ENCODE data around the gene KLF11. TPM values are rescaled to one million over a fixed set of nuclear protein-coding genes. Genes with fewer than 3 reads are reported as not detected.
"Not testable (repeated sequence)": the region's sequence is repeated elsewhere in the genome, so short reads cannot be mapped to it uniquely, and the experiment has no call there.

Gene KLF11
- total RNA-seq, 2 donors from 2014 or later = 18.8 to 30.6 TPM

DNA sequence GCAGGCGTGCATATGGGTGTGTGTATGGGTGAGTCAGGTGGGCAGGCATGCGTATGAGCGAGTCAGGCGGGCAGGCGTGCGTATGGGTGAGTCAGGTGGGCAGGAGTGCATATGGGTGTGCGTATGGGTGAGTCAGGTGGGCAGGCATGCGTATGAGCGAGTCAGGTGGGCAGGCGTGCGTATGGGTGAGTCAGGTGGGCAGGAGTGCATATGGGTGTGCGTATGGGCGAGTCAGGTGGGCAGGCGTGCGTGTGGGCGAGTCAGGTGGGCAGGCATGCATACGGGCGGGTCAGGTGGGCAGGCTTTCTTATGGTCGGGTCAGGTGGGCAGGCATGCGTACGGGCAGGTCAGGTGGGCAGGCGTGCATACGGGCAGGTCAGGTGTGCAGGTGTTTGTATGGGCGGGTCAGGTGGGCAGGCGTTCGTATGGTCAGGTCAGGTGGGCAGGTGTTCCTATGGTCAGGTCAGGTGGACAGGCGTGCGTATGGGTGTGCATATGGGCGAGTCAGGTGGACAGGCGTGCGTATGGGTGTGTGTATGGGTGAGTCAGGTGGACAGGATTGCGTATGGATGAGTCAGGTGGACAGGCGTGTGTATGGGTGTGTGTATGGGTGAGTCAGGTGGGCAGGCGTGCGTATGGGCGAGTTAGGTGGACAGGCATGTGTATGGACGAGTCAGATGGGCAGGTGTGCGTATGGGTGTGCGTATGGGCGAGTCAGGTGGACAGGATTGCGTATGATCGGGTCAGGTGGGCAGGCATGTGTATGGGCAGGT, 28.7 kb upstream of the KLF11 start:
- Histone ChIP-seq H3K4me3 (no peak overlapping the region), H3K36me3 (no peaks in the 10 kb centered on the region), H3K27ac (no peak overlapping the region), H3K9me3 (peaks cover 0 to 6% of the 10 kb centered on the region in 2 donors), H3K4me1 (peaks cover 0 to 11% of the 10 kb centered on the region in 2 donors), H3K27me3 (no peaks in the 10 kb centered on the region)
- TF ChIP-seq, protein P1, sequence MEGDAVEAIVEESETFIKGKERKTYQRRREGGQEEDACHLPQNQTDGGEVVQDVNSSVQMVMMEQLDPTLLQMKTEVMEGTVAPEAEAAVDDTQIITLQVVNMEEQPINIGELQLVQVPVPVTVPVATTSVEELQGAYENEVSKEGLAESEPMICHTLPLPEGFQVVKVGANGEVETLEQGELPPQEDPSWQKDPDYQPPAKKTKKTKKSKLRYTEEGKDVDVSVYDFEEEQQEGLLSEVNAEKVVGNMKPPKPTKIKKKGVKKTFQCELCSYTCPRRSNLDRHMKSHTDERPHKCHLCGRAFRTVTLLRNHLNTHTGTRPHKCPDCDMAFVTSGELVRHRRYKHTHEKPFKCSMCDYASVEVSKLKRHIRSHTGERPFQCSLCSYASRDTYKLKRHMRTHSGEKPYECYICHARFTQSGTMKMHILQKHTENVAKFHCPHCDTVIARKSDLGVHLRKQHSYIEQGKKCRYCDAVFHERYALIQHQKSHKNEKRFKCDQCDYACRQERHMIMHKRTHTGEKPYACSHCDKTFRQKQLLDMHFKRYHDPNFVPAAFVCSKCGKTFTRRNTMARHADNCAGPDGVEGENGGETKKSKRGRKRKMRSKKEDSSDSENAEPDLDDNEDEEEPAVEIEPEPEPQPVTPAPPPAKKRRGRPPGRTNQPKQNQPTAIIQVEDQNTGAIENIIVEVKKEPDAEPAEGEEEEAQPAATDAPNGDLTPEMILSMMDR (IDR thresholded peaks at IDR 0.05) = no peak
- DNase-seq (ENCODE audit: low spot score) = no peak

DNA sequence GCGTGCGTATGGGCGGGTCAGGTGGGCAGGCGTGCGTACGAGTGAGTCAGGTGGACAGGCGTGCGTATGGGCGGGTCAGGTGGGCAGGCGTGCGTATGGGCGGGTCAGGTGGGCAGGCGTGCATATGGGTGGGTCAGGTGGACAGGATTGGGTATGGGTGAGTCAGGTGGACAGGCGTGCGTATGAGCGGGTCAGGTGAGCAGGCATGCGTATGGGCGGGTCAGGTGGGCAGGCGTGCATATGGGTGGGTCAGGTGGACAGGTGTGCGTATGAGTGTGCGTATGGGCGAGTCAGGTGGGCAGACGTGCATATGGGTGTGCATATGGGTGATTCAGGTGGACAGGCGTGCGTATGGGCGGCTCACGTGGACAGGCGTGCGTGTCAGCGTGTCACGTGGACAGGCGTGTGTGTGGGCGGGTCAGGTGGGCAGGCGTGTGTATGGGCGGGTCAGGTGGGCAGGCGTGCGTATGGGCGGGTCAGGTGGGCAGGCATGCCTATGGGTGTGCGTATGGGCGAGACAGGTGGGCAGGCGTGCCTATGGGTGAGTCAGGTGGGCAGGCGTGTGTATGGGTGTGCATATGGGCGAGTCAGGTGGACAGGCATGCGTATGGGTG, 27.9 kb upstream of the KLF11 start:
- not testable (repeated sequence) for H3K36me3 ChIP-seq

DNA sequence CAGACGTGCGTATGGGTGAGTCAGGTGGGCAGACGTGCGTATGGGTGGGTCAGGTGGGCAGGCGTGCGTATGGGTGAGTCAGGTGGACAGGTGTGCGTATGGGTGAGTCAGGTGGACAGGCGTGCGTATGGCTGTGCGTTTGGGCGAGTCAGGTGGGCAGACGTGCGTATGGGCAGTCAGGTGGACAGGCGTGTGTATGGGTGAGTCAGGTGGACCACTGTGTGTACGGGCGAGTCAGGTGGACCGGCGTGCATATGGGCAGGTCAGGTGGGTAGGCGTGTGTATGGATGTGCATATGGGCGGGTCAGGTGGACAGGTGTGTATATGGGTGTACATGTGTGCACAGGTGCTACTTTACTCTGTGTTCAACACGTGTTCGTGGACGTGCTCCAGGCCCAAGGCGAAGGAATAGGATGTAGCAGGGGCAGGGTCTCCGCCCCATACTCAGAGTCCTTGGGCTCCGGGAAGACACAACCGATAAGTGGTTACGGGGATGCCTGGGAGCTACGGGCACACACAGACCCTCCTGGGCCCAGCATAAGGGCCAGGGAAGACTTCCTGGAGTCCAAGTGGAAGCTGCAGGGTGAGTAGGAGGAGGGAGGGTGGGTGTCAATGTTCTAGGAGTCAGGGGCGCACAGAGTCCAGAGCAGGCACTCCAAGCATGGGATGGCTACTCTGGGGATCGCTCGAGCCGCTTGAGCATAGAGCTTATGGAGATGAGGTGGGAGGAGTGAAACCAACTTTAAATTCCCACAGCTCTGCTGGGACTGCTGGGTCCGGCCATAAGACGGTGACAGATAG, 27.1 kb upstream of the KLF11 start:
- Histone ChIP-seq H3K4me1 (no peaks in the 10 kb centered on the region), H3K27me3 (no peaks in the 10 kb centered on the region), H3K27ac (no peak overlapping the region), H3K9me3 (peaks cover 0 to 6% of the 10 kb centered on the region in 2 donors), H3K4me3 (no peak overlapping the region), H3K36me3 (no peaks in the 10 kb centered on the region)
- TF ChIP-seq, protein P1 (IDR thresholded peaks at IDR 0.05) = no peak
- DNase-seq (ENCODE audit: low spot score) = no peak

More for the DNA sequence above, 27.9 kb upstream of the KLF11 start:
- not testable (repeated sequence) for H3K4me1 ChIP-seq; H3K4me3 ChIP-seq; H3K9me3 ChIP-seq; H3K27me3 ChIP-seq; H3K27ac ChIP-seq; DNase-seq (ENCODE audit: low spot score)

DNA sequence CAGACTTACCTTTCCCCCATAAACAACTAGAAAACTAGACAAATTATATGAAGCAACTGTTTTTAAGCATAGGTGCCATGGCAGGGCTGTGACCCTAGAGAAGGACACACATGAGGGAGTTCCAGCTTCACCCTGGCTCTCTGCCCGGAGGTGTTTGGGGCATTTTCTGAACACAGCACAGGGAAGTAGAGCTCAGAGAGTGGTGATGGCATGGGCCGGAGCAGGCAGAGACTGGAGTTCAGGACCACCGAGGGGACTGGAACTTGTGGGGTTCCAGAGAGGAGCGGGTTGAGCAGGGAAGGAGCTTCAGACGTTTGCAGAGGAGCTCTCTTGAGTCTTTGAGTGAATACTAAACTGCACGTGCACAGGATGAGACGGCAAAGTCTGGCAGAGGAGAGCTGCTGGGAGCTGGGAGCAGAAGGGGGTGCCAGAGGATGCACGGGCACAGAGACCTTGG, 26.5 kb upstream of the KLF11 start:
- Histone ChIP-seq H3K27ac (no peak overlapping the region), H3K4me3 (no peak overlapping the region), H3K9me3 (peaks cover 0 to 6% of the 10 kb centered on the region in 2 donors), H3K4me1 (no peaks in the 10 kb centered on the region), H3K36me3 (no peaks in the 10 kb centered on the region), H3K27me3 (no peaks in the 10 kb centered on the region)
- no peak for DNase-seq (ENCODE audit: low spot score)
- TF ChIP-seq, protein P1 (IDR thresholded peaks at IDR 0.05) = no peak

DNA sequence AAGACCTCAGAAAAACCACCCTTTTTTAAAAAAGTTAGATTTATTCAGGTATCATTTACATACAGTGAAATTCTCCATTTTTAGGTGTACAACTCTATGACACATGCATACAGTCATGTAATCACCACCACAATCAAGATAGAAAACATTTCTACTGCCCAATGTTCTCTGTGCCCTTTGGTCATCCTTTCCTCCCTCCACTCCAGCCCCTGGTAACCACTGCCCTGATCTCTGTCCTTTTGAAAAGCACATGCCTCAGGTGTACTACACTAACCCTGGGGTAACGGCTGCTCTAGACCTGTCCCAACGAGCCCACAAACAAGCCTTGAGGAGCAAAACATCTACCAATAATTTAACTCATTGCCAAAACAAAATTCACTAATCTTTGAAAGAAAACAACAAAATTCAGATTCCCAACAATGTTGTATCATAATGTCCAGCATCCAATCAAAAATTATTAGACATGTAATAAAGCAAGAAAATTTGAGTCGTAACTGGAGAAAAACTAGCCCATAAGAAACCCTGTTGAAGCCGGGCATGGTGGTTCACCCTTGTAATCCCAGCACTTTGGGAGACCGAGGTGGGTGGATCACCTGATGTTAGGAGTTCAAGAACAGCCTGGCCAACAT, 25.9 kb upstream of the KLF11 start:
- no peak for DNase-seq (ENCODE audit: low spot score)
- no peaks in the 10 kb centered on the region for H3K36me3 ChIP-seq
- no peaks in the 10 kb centered on the region for H3K27me3 ChIP-seq
- H3K4me1 ChIP-seq = no peaks in the 10 kb centered on the region
- TF ChIP-seq, protein P1 (IDR thresholded peaks at IDR 0.05) = no peak
- H3K9me3 ChIP-seq = peaks cover 0 to 6% of the 10 kb centered on the region in 2 donors
- H3K27ac ChIP-seq = no peak overlapping the region
- H3K4me3 ChIP-seq = no peak overlapping the region
